Left lung (tissue), 10 donors: ENCODE measurements around the gene PHB1. TPM values are rescaled to one million over a fixed set of nuclear protein-coding genes. Genes with fewer than 3 reads are reported as not detected.
"Not testable (repeated sequence)": the region's sequence is repeated elsewhere in the genome, so short reads cannot be mapped to it uniquely, and the experiment has no call there.

Source experiments
- ATAC-seq: fragments of 200-7000 bp; cut with Tn5 transposase; one replicate; pipeline ENCODE4 v1.9.1; 2020; ENCODE audit warnings: moderate library complexity
- DNase-seq, 4 donors: peaks; one replicate each; pipeline ENCODE4 v3.0.0-alpha.2; 2013 to 2020
- H3K27ac ChIP-seq, 2 donors: fragments of 200-600 bp; sonication (generic) in 1 of 2; one replicate each; pipeline versions ENCODE4 v1.5.0 to v1.8.0; 2020 to 2021
- H3K27me3 ChIP-seq, 2 donors: fragments of 200-600 bp; sonication (generic) in 1 of 2; one replicate each; pipeline versions ENCODE4 v1.5.0 to v1.8.0; 2020 to 2021
- H3K36me3 ChIP-seq, 2 donors: fragments of 200-600 bp; sonication (generic) in 1 of 2; one replicate each; pipeline versions ENCODE4 v1.5.0 to v1.8.0; 2020 to 2021
- H3K4me1 ChIP-seq, 2 donors: fragments of 200-600 bp; one replicate each; pipeline ENCODE4 v1.8.0; 2021
- H3K4me3 ChIP-seq, 2 donors: fragments of 200-600 bp; sonication (generic) in 1 of 2; one replicate each; pipeline versions ENCODE4 v1.5.0 to v1.8.0; 2020 to 2021; ENCODE audit warnings: mild to moderate bottlenecking in 1 of 2
- H3K9me3 ChIP-seq, 2 donors: fragments of 200-600 bp; sonication (generic) in 1 of 2; one replicate each; pipeline versions ENCODE4 v1.5.0 to v1.8.0; 2020 to 2021
- CTCF ChIP-seq, 2 donors: fragments of 200-600 bp; sonication (generic) in 1 of 2; IDR thresholded peaks; one replicate each; pipeline versions ENCODE4 v1.5.0 to v1.8.0; 2021; ENCODE audit warnings: antibody characterized with exemption in 2 of 2
- intact Hi-C, 2 donors: fragments of 100-400 bp; cut with DNase I; formaldehyde crosslinking; loops; one replicate each; pipeline versions ENCODE4 v1.11.2 to v1.14.2; 2022
- polyA plus RNA-seq, 6 donors: library from polyadenylated mRNA; unstranded; fragments of 120-200 nt; gene quantifications; one replicate each; pipeline ENCODE4 v1.2.1, GENCODE V29; 2013; ENCODE audit not compliant: insufficient read length in 6 of 6
- total RNA-seq, 2 donors: library from RNA; stranded (reverse); fragmentation: NEBNext Ultra II Directional; extraction: Animal tissue kit (Norgen Biotek cat#: 25700); gene quantifications; one replicate each; pipeline ENCODE4 v1.2.1, GENCODE V29; 2021
- donor health status: DM: no; HTN: yes; CAD: no.
- donor health status: DM: no; HTN: no; CAD: no.

The PHB1 gene
- total and polyA plus RNA-seq, 8 donors, result 146 to 173 (median 162) TPM

- Histone ChIP-seq H3K4me1 (peaks cover 0 to 15% of the 10 kb centered on the region in 2 donors), H3K36me3 (no peaks in the 10 kb centered on the region), H3K4me3 (no peak overlapping the region), H3K27me3 (no peaks in the 10 kb centered on the region), H3K27ac (no peak overlapping the region), H3K9me3 (no peaks in the 10 kb centered on the region)
- no peak for TF ChIP-seq CTCF (IDR thresholded peaks at IDR 0.05)
- no peak for DNase-seq
- intact Hi-C loops, result no loop called here
- no peak for ATAC-seq
Observed at GRCh38 chr17:49365667-49366066, 49.0 kb downstream of the PHB1 start.

GRCh38 chr17:49365126-49365525, 49.6 kb downstream of the PHB1 start:
- ATAC-seq, H3K4me3 ChIP-seq, intact Hi-C loops, H3K9me3 ChIP-seq, H3K27me3 ChIP-seq, H3K27ac ChIP-seq, H3K36me3 ChIP-seq, DNase-seq: not testable (repeated sequence)
- H3K4me1 ChIP-seq, result peaks cover 0 to 18% of the 10 kb centered on the region in 2 donors

GRCh38 chr17:49364119-49364518, 50.6 kb downstream of the PHB1 start:
- DNase-seq (no peak), ATAC-seq (no peak)
- intact Hi-C loops, result no loop called here
- no peaks in the 10 kb centered on the region for H3K36me3 ChIP-seq
- no peaks in the 10 kb centered on the region for H3K9me3 ChIP-seq
- TF ChIP-seq CTCF (IDR thresholded peaks at IDR 0.05), result no peak
- no peak overlapping the region for H3K4me3 ChIP-seq
- no peaks in the 10 kb centered on the region for H3K27me3 ChIP-seq
- no peak overlapping the region for H3K27ac ChIP-seq
- peaks cover 3 to 26% of the 10 kb centered on the region in 2 donors for H3K4me1 ChIP-seq

GRCh38 chr17:49363251-49363650, 51.4 kb downstream of the PHB1 start:
- peaks cover 7 to 35% of the 10 kb centered on the region in 2 donors for H3K4me1 ChIP-seq
- intact Hi-C loops, result no loop called here
- no peaks in the 10 kb centered on the region for H3K9me3 ChIP-seq
- TF ChIP-seq CTCF (IDR thresholded peaks at IDR 0.05), result no peak
- no peak for ATAC-seq
- no peak for DNase-seq
- no peaks in the 10 kb centered on the region for H3K27me3 ChIP-seq
- peak overlapping the region in 1 of 2 donors; percentile 94 for H3K27ac ChIP-seq
- no peaks in the 10 kb centered on the region for H3K36me3 ChIP-seq
- H3K4me3 ChIP-seq, result no peak overlapping the region

- TF ChIP-seq CTCF (IDR thresholded peaks at IDR 0.05), result no peak
- DNase-seq, result no peak
- Histone ChIP-seq H3K4me1 (peaks cover 7 to 40% of the 10 kb centered on the region in 2 donors), H3K9me3 (no peaks in the 10 kb centered on the region), H3K27ac (peak overlapping the region; percentile 69 to 94), H3K27me3 (no peaks in the 10 kb centered on the region), H3K4me3 (peak overlapping the region; percentile 90 to 97), H3K36me3 (no peaks in the 10 kb centered on the region)
- ATAC-seq, result no peak
- intact Hi-C loops, result no loop called here
Observed at GRCh38 chr17:49362723-49363117, 52.0 kb downstream of the PHB1 start.
